ENCODE data around the gene SPINK7. TPM values are rescaled to one million over a fixed set of nuclear protein-coding genes. Genes with fewer than 3 reads are reported as not detected.

SPINK7 gene
- total RNA-seq, 2 experiments from 2014 or later = not detected

GRCh38 chr5:148309019-148309418, 3.2 kb upstream of the SPINK7 start:
- Histone ChIP-seq H3K27ac (ENCODE audit: low read depth, low read length, poor library complexity, severe bottlenecking) (no peak overlapping the region), H3K4me1 (ENCODE audit: insufficient read depth, low read length, poor library complexity, severe bottlenecking) (no peaks in the 10 kb centered on the region), H3K4me2 (ENCODE audit: low read length) (no peak overlapping the region), H3K4me3 (ENCODE audit: low read depth, low read length, poor library complexity, severe bottlenecking) (no peak overlapping the region), H3K79me2 (ENCODE audit: insufficient read depth, low read depth, low read length) (no peaks in the 10 kb centered on the region), H4K20me1 (ENCODE audit: insufficient read depth, low read length) (no peaks in the 10 kb centered on the region), H3K36me3 (ENCODE audit: insufficient read depth, low read length) (no peaks in the 10 kb centered on the region), H3K9me2 (ENCODE audit: insufficient read depth, low read length) (no peaks in the 10 kb centered on the region), H3K9me3 (ENCODE audit: low read length) (no peaks in the 10 kb centered on the region), H2AFZ (ENCODE audit: low read length) (no peak overlapping the region)
- no peak for DNase-seq (ENCODE audit: low spot score)
- BruUV-seq (replicated peaks) = no TSS peak
- intact Hi-C loops (cut with micrococcal nuclease; ENCODE audit: unreplicated experiment) = no loop called here
- ChIA-PET CTCF (ENCODE audit: unreplicated experiment) (no interaction called here), POLR2A (no interaction called here)
- no peak for TF ChIP-seq CTCF (conservative IDR thresholded peaks at IDR 0.05; ENCODE audit: low read length)
- no peak for TF ChIP-seq EZH2phosphoT487 (IDR thresholded peaks at IDR 0.05; ENCODE audit: borderline replicate concordance, low read depth, low read length)

- Histone ChIP-seq H4K20me1 (ENCODE audit: insufficient read depth, low read length) (no peaks in the 10 kb centered on the region), H3K36me3 (ENCODE audit: insufficient read depth, low read length) (no peaks in the 10 kb centered on the region), H3K4me3 (ENCODE audit: low read depth, low read length, poor library complexity, severe bottlenecking) (no peak overlapping the region), H2AFZ (ENCODE audit: low read length) (no peak overlapping the region), H3K4me1 (ENCODE audit: insufficient read depth, low read length, poor library complexity, severe bottlenecking) (no peaks in the 10 kb centered on the region), H3K9me2 (ENCODE audit: insufficient read depth, low read length) (no peaks in the 10 kb centered on the region), H3K79me2 (ENCODE audit: insufficient read depth, low read depth, low read length) (no peaks in the 10 kb centered on the region), H3K27ac (ENCODE audit: low read depth, low read length, poor library complexity, severe bottlenecking) (no peak overlapping the region), H3K9me3 (ENCODE audit: low read length) (no peaks in the 10 kb centered on the region), H3K4me2 (ENCODE audit: low read length) (no peak overlapping the region)
- ChIA-PET CTCF (ENCODE audit: unreplicated experiment) (no interaction called here), POLR2A (no interaction called here)
- BruUV-seq (replicated peaks) = no TSS peak
- DNase-seq (ENCODE audit: low spot score) = no peak
- TF ChIP-seq EZH2phosphoT487 (IDR thresholded peaks at IDR 0.05; ENCODE audit: borderline replicate concordance, low read depth, low read length) (no peak), CTCF (conservative IDR thresholded peaks at IDR 0.05; ENCODE audit: low read length) (no peak)
- intact Hi-C loops (cut with micrococcal nuclease; ENCODE audit: unreplicated experiment) = no loop called here
Observed at GRCh38 chr5:148309746-148310145, 2.5 kb upstream of the SPINK7 start.

GRCh38 chr5:148311484-148311883, 739 bp upstream of the SPINK7 start:
- Histone ChIP-seq H3K9me2 (ENCODE audit: insufficient read depth, low read length) (no peaks in the 10 kb centered on the region), H3K9me3 (ENCODE audit: low read length) (no peaks in the 10 kb centered on the region), H3K36me3 (ENCODE audit: insufficient read depth, low read length) (no peaks in the 10 kb centered on the region), H3K79me2 (ENCODE audit: insufficient read depth, low read depth, low read length) (no peaks in the 10 kb centered on the region), H3K27ac (ENCODE audit: low read depth, low read length, poor library complexity, severe bottlenecking) (no peak overlapping the region), H4K20me1 (ENCODE audit: insufficient read depth, low read length) (no peaks in the 10 kb centered on the region), H2AFZ (ENCODE audit: low read length) (no peak overlapping the region), H3K4me2 (ENCODE audit: low read length) (no peak overlapping the region), H3K4me1 (ENCODE audit: insufficient read depth, low read length, poor library complexity, severe bottlenecking) (no peaks in the 10 kb centered on the region), H3K4me3 (ENCODE audit: low read depth, low read length, poor library complexity, severe bottlenecking) (no peak overlapping the region)
- ChIA-PET CTCF (ENCODE audit: unreplicated experiment) (no interaction called here), POLR2A (interaction anchor here (0.5 kb wide), 1 partner anchor 162 kb away, joined by 4 read pairs; no protein-coding TSS in a partner anchor)
- intact Hi-C loops (cut with micrococcal nuclease; ENCODE audit: unreplicated experiment) = no loop called here
- TF ChIP-seq EZH2phosphoT487 (IDR thresholded peaks at IDR 0.05; ENCODE audit: borderline replicate concordance, low read depth, low read length) (no peak), CTCF (conservative IDR thresholded peaks at IDR 0.05; ENCODE audit: low read length) (no peak)
- DNase-seq (ENCODE audit: low spot score) = no peak
- no TSS peak for BruUV-seq (replicated peaks)

Measured in OCI-LY7 (cell line).